HepG2 (cell line): ENCODE results near the gene RARA. TPM values are rescaled to one million over a fixed set of nuclear protein-coding genes. Genes with fewer than 3 reads are reported as not detected.
A peak's percentile ranks its signal among the peaks of the same experiment; 100 is the strongest.

ENCODE experiments used
- CAMTA2 ChIP-seq: sonication (generic); formaldehyde crosslinking; IDR thresholded peaks from 2 replicates; pipeline ENCODE4 v1.4.0; 2020; ENCODE audit warnings: mild to moderate bottlenecking, missing genetic modification reagents, borderline replicate concordance
- FOXP1 ChIP-seq, 2 experiments: fragments of 450-650 bp in 1 of 2; IDR thresholded peaks; 2 replicates each; pipeline ENCODE4 v1.6.1; 2017 to 2018; ENCODE audit warnings: antibody characterized with exemption in 1 of 2
- GPBP1L1 ChIP-seq: sonication (generic); formaldehyde crosslinking; IDR thresholded peaks from 2 replicates; pipeline ENCODE4 v1.5.0; 2020; ENCODE audit warnings: mild to moderate bottlenecking, missing genetic modification reagents
- HCFC1 ChIP-seq: fragments of 150-350 bp; IDR thresholded peaks from 2 replicates; pipeline ENCODE4 v1.6.1; 2014; ENCODE audit warnings: low read depth, low read length
- HINFP ChIP-seq: sonication (generic); formaldehyde crosslinking; IDR thresholded peaks from 2 replicates; pipeline ENCODE4 v1.4.0; 2020; ENCODE audit warnings: low read depth, mild to moderate bottlenecking, missing genetic modification reagents
- HOXA3 ChIP-seq: sonication (generic); formaldehyde crosslinking; IDR thresholded peaks from 2 replicates; pipeline ENCODE4 v1.5.0; 2020; ENCODE audit warnings: missing genetic modification reagents
- POLR2A ChIP-seq, 2 experiments: IDR thresholded peaks; 2 replicates each; pipeline ENCODE4 v1.6.1; 2011; ENCODE audit warnings: low read depth in 2 of 2, low read length in 2 of 2, mild to moderate bottlenecking in 1 of 2, moderate library complexity in 1 of 2; ENCODE audit not compliant: insufficient read depth in 1 of 2
- ZFY ChIP-seq: sonication (generic); formaldehyde crosslinking; IDR thresholded peaks from 2 replicates; pipeline ENCODE4 v1.4.0; 2020; ENCODE audit warnings: missing genetic modification reagents
- ZNF282 ChIP-seq: fragments of 450-650 bp; IDR thresholded peaks from 2 replicates; pipeline ENCODE4 v1.6.1; 2018; ENCODE audit not compliant: partially characterized antibody
- ZNF34 ChIP-seq: sonication (generic); formaldehyde crosslinking; IDR thresholded peaks from 2 replicates; pipeline ENCODE4 v1.4.0; 2020; ENCODE audit warnings: mild to moderate bottlenecking, missing genetic modification reagents, borderline replicate concordance
- ZNF740 ChIP-seq: sonication (generic); formaldehyde crosslinking; IDR thresholded peaks from 2 replicates; pipeline ENCODE4 v1.4.0; 2020; ENCODE audit warnings: missing genetic modification reagents
- ZNF75D ChIP-seq: sonication (generic); formaldehyde crosslinking; IDR thresholded peaks from 2 replicates; pipeline ENCODE4 v1.8.1; 2023; ENCODE audit warnings: missing genetic modification reagents, mild to moderate bottlenecking, borderline replicate concordance
- ZSCAN29 ChIP-seq: sonication (generic); formaldehyde crosslinking; conservative IDR thresholded peaks from 2 replicates; pipeline ENCODE4 v1.4.0; 2020; ENCODE audit warnings: mild to moderate bottlenecking, missing genetic modification reagents
- polyA plus RNA-seq, 8 experiments: library from polyadenylated mRNA; depleted of rRNA in 3 of 8; stranded (reverse) in 7 of 8; unstranded in 1 of 8; fragments of >200 nt; fragmentation: Illumina TruSeq in 4 of 8; extraction: Trizol in 4 of 8; gene quantifications; 2 replicates each; pipeline versions ENCODE4 v1.2.1 to v1.2.3, GENCODE V29; 2011 to 2016; ENCODE audit warnings: low read depth in 4 of 8, missing spikeins in 1 of 8, mixed read lengths in 1 of 8; ENCODE audit not compliant: insufficient read depth in 1 of 8
- total RNA-seq, 5 experiments: library from RNA; depleted of rRNA; stranded (reverse); fragments of >200 nt; fragmentation: Illumina TruSeq; extraction: Trizol; gene quantifications; 2 replicates each; pipeline ENCODE4 v1.2.3, GENCODE V29; 2016; ENCODE audit warnings: low read depth in 1 of 5
- TF ChIP-seq, protein P1 (sequence below): sonication (generic); formaldehyde crosslinking; IDR thresholded peaks from 2 replicates; pipeline ENCODE4 v1.8.0; 2022; ENCODE audit warnings: mild to moderate bottlenecking, missing genetic modification reagents
- TF ChIP-seq, protein P2 (sequence below): sonication (generic); formaldehyde crosslinking; conservative IDR thresholded peaks from 2 replicates; pipeline ENCODE4 v1.8.0; 2022; ENCODE audit warnings: missing genetic modification reagents
- TF ChIP-seq, protein P3 (sequence below): IDR thresholded peaks from 2 replicates; pipeline ENCODE4 v1.6.1; 2012; ENCODE audit warnings: inconsistent platforms
- TF ChIP-seq, protein P4 (sequence below): sonication (generic); formaldehyde crosslinking; conservative IDR thresholded peaks from 2 replicates; pipeline ENCODE4 v1.4.0; 2020; ENCODE audit warnings: missing genetic modification reagents

RARA gene
- total and polyA plus RNA-seq, 2 of the 13 experiments (the other 11 are each of a cell fraction or from before 2014, with no cell fraction given) = 6.4 to 8.6 TPM

DNA sequence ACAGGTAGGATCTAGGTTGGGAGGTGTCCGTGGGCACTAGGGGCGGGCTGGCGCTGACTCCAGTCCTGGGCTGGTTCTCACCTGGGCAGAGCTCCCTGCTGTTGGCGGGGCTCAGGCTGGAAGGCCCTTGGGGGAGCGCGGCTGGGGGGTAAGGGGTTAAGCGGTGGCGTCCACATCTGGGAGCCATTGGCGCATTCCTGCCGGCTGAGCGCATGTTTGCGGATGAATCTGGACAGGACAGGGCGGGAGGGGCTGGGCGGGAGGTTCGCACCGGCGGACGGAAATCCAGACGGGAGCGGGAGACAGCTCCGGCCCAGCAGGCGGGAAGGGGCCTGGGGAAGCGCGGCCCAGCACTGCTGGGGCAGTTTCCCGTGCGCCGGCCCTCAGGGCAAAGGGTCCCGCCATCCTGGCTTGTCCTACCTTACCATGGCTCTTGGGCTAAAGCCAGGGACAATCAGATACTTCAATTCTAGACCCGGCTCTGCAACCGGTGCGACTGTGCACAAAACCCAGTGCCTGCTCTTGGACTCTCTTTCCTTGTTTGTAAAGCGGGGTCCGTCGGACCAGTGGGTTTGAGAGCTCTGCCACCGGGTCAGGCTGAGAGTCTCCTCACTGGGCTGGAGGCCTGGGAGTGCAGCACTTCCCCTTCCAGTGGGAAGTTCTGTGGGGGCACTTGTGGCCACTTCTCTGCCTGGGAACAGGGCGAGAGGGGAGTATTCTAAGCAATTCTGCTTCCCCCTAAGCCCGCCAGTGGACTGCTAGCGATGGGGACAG, 7.8 kb downstream of the RARA start (continued):
- TF ChIP-seq GPBP1L1 = no peak
- TF ChIP-seq HCFC1 = no peak
- TF ChIP-seq FOXP1 (IDR thresholded peaks at IDR 0.05) = no peak
- TF ChIP-seq FOXP1 (CRISPR knock-in tag; IDR thresholded peaks at IDR 0.05) = no peak
- no peak for TF ChIP-seq CAMTA2 (CRISPR knock-in tag)
- TF ChIP-seq POLR2A (IDR thresholded peaks at IDR 0.05; ENCODE audit: insufficient read depth in 1 of 2, low read depth in 2 of 2, low read length in 2 of 2) = peak; percentile 52 to 81; a peak in 3 of 4 replicates
- no peak for TF ChIP-seq ZNF34 (CRISPR knock-in tag)
- no peak for TF ChIP-seq ZNF282
- TF ChIP-seq HINFP (CRISPR knock-in tag) = peak; percentile 71; the same call in 1 of the 2 replicates
- TF ChIP-seq, protein P1, sequence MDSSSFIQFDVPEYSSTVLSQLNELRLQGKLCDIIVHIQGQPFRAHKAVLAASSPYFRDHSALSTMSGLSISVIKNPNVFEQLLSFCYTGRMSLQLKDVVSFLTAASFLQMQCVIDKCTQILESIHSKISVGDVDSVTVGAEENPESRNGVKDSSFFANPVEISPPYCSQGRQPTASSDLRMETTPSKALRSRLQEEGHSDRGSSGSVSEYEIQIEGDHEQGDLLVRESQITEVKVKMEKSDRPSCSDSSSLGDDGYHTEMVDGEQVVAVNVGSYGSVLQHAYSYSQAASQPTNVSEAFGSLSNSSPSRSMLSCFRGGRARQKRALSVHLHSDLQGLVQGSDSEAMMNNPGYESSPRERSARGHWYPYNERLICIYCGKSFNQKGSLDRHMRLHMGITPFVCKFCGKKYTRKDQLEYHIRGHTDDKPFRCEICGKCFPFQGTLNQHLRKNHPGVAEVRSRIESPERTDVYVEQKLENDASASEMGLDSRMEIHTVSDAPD (CRISPR knock-in tag) = no peak
- TF ChIP-seq ZNF75D (CRISPR knock-in tag) = 0 out of 2 replicates have a peak, but pooled peaks have one; percentile 49
- TF ChIP-seq, protein P2, sequence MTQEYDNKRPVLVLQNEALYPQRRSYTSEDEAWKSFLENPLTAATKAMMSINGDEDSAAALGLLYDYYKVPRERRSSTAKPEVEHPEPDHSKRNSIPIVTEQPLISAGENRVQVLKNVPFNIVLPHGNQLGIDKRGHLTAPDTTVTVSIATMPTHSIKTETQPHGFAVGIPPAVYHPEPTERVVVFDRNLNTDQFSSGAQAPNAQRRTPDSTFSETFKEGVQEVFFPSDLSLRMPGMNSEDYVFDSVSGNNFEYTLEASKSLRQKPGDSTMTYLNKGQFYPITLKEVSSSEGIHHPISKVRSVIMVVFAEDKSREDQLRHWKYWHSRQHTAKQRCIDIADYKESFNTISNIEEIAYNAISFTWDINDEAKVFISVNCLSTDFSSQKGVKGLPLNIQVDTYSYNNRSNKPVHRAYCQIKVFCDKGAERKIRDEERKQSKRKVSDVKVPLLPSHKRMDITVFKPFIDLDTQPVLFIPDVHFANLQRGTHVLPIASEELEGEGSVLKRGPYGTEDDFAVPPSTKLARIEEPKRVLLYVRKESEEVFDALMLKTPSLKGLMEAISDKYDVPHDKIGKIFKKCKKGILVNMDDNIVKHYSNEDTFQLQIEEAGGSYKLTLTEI = no peak
- TF ChIP-seq, protein P3, sequence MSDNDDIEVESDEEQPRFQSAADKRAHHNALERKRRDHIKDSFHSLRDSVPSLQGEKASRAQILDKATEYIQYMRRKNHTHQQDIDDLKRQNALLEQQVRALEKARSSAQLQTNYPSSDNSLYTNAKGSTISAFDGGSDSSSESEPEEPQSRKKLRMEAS = peak; percentile 84
- TF ChIP-seq HOXA3 (CRISPR knock-in tag) = peak; percentile 48; the same call in 1 of the 2 replicates
- TF ChIP-seq ZSCAN29 = no peak; the same call in 1 of the 2 replicates
- TF ChIP-seq, protein P4, sequence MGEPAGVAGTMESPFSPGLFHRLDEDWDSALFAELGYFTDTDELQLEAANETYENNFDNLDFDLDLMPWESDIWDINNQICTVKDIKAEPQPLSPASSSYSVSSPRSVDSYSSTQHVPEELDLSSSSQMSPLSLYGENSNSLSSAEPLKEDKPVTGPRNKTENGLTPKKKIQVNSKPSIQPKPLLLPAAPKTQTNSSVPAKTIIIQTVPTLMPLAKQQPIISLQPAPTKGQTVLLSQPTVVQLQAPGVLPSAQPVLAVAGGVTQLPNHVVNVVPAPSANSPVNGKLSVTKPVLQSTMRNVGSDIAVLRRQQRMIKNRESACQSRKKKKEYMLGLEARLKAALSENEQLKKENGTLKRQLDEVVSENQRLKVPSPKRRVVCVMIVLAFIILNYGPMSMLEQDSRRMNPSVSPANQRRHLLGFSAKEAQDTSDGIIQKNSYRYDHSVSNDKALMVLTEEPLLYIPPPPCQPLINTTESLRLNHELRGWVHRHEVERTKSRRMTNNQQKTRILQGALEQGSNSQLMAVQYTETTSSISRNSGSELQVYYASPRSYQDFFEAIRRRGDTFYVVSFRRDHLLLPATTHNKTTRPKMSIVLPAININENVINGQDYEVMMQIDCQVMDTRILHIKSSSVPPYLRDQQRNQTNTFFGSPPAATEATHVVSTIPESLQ (CRISPR knock-in tag) = no peak
- TF ChIP-seq ZNF740 (CRISPR knock-in tag) = peak; percentile 79
- TF ChIP-seq ZFY = peak; percentile 85
